Fibroblast of lung (primary cell): ENCODE results near the gene ACTR3. TPM values are rescaled to one million over a fixed set of nuclear protein-coding genes. Genes with fewer than 3 reads are reported as not detected.
A peak's percentile ranks its signal among the peaks of the same experiment; 100 is the strongest.

Experiments
- DNase-seq, 2 donors: peaks; one replicate each; pipeline versions ENCODE4 v3.0.0 to v3.0.0-alpha.2; 2010; ENCODE audit warnings: low read depth in 2 of 2
- H2AFZ ChIP-seq: 2 replicates; pipeline ENCODE4 v1.5.1; 2012; ENCODE audit warnings: low read length, control low read depth, inconsistent platforms
- H3K27ac ChIP-seq: 2 replicates; pipeline ENCODE4 v1.5.1; 2011; ENCODE audit warnings: low read length, control low read depth; ENCODE audit not compliant: insufficient read depth
- H3K27me3 ChIP-seq: 2 replicates; pipeline ENCODE4 v1.5.1; 2011; ENCODE audit warnings: mild to moderate bottlenecking, low read length; ENCODE audit not compliant: control insufficient read depth, insufficient read depth
- H3K36me3 ChIP-seq: 2 replicates; pipeline ENCODE4 v1.5.1; 2011; ENCODE audit warnings: low read length; ENCODE audit not compliant: control insufficient read depth, insufficient read depth
- H3K4me1 ChIP-seq: 2 replicates; pipeline ENCODE4 v1.5.1; 2011; ENCODE audit warnings: low read length; ENCODE audit not compliant: control insufficient read depth, insufficient read depth; ENCODE audit errors: extremely low read depth
- H3K4me2 ChIP-seq: 2 replicates; pipeline ENCODE4 v1.5.1; 2011; ENCODE audit warnings: low read length, control low read depth; ENCODE audit not compliant: insufficient read depth; ENCODE audit errors: extremely low read depth
- H3K4me3 ChIP-seq, 4 experiments: fragments of 200-600 bp in 1 of 4; sonication (generic) in 1 of 4; replicated peaks in 1 of 4; 2 replicates each; pipeline ENCODE4 v1.5.1; 2011 to 2016; ENCODE audit warnings: low read length in 4 of 4, low read depth in 3 of 4, mild to moderate bottlenecking in 3 of 4, control low read depth in 2 of 4, inconsistent platforms in 1 of 4, mixed read lengths in 1 of 4; ENCODE audit not compliant: insufficient read depth in 1 of 4; ENCODE audit errors: control extremely low read depth in 1 of 4
- H3K79me2 ChIP-seq: 2 replicates; pipeline ENCODE4 v1.5.1; 2012; ENCODE audit warnings: mild to moderate bottlenecking, low read length, inconsistent platforms; ENCODE audit not compliant: control insufficient read depth, insufficient read depth
- H3K9ac ChIP-seq: 2 replicates; pipeline ENCODE4 v1.5.1; 2011; ENCODE audit warnings: mild to moderate bottlenecking, low read length, control low read depth; ENCODE audit not compliant: insufficient read depth
- H3K9me3 ChIP-seq: 2 replicates; pipeline ENCODE4 v1.5.1; 2012; ENCODE audit warnings: low read depth, low read length; ENCODE audit not compliant: control insufficient read depth, insufficient read depth
- H4K20me1 ChIP-seq: 2 replicates; pipeline ENCODE4 v1.5.1; 2011; ENCODE audit warnings: low read length; ENCODE audit not compliant: control insufficient read depth, insufficient read depth; ENCODE audit errors: extremely low read depth
- EZH2 ChIP-seq: IDR thresholded peaks from 2 replicates; pipeline ENCODE4 v1.5.1; 2012; ENCODE audit warnings: low read length, control low read depth, mild to moderate bottlenecking; ENCODE audit errors: missing control alignments
- polyA plus RNA-seq, 2 donors: library from polyadenylated mRNA; depleted of rRNA in 1 of 2; stranded (reverse) in 1 of 2; unstranded in 1 of 2; fragments of >200 nt; gene quantifications; 2 replicates each; pipeline ENCODE4 v1.2.1, GENCODE V29; 2011 to 2012; ENCODE audit warnings: missing spikeins in 1 of 2
- total RNA-seq: library from RNA; depleted of rRNA; stranded (reverse); fragments of >200 nt; gene quantifications from 2 replicates; pipeline ENCODE4 v1.2.1, GENCODE V29; 2014
- TF ChIP-seq, protein P1 (sequence below), 2 donors: IDR thresholded peaks in 1 of 2; conservative IDR thresholded peaks in 1 of 2; 1 replicate in 1 of 2; 2 replicates in 1 of 2; pipeline ENCODE4 v1.5.1; 2011 to 2012; ENCODE audit warnings: low read length in 2 of 2, control low read depth in 1 of 2, inconsistent platforms in 1 of 2, low read depth in 1 of 2, mild to moderate bottlenecking in 1 of 2

The ACTR3 gene
- total and polyA plus RNA-seq, 2 donors (not counting 1 experiment from before 2014, with no cell fraction given): 177 to 479 TPM

DNA sequence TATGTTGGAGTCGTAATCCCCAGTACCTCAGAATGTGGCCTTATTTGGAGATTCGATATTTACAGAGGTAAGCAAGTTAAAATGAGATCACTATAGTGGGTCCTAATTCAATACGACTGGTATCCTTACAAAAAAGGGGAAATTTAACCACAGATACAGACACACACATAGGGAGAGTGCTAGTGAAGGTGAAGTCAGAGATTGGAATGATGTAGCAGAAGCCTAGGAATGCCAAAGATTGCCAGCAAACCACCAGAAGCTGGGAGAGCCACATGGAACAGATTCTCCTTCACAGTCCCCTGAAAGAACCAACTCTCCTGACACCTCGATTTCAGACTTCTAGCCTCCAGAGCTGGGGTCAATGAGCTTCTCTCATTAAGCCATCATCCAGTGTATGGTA, 17.7 kb upstream of the ACTR3 start:
- Histone ChIP-seq H3K4me1 (no peaks in the 10 kb centered on the region), H3K4me2 (no peak overlapping the region), H2AFZ (no peak overlapping the region), H3K27ac (no peak overlapping the region), H3K36me3 (no peaks in the 10 kb centered on the region), H3K4me3 (no peak overlapping the region), H3K27me3 (no peaks in the 10 kb centered on the region), H3K79me2 (no peaks in the 10 kb centered on the region), H4K20me1 (no peaks in the 10 kb centered on the region), H3K9ac (no peak overlapping the region), H3K9me3 (no peaks in the 10 kb centered on the region)
- no peak for TF ChIP-seq EZH2
- TF ChIP-seq, protein P1, sequence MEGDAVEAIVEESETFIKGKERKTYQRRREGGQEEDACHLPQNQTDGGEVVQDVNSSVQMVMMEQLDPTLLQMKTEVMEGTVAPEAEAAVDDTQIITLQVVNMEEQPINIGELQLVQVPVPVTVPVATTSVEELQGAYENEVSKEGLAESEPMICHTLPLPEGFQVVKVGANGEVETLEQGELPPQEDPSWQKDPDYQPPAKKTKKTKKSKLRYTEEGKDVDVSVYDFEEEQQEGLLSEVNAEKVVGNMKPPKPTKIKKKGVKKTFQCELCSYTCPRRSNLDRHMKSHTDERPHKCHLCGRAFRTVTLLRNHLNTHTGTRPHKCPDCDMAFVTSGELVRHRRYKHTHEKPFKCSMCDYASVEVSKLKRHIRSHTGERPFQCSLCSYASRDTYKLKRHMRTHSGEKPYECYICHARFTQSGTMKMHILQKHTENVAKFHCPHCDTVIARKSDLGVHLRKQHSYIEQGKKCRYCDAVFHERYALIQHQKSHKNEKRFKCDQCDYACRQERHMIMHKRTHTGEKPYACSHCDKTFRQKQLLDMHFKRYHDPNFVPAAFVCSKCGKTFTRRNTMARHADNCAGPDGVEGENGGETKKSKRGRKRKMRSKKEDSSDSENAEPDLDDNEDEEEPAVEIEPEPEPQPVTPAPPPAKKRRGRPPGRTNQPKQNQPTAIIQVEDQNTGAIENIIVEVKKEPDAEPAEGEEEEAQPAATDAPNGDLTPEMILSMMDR (conservative IDR thresholded peaks at IDR 0.05 in 1 of 2, IDR thresholded peaks at IDR 0.05 in 1 of 2; ENCODE audit: low read depth in 1 of 2, low read length in 2 of 2): no peak
- peak in 1 of 2 donors; percentile 93 for DNase-seq

GRCh38 chr2:113873867-113874266, 16.0 kb upstream of the ACTR3 start:
- Histone ChIP-seq H3K9ac (no peak overlapping the region), H3K79me2 (no peaks in the 10 kb centered on the region), H3K27me3 (no peaks in the 10 kb centered on the region), H3K4me3 (no peak overlapping the region), H3K4me2 (no peak overlapping the region), H3K27ac (no peak overlapping the region), H3K36me3 (no peaks in the 10 kb centered on the region), H2AFZ (no peak overlapping the region), H3K9me3 (no peaks in the 10 kb centered on the region), H3K4me1 (peaks cover 7% of the 10 kb centered on the region), H4K20me1 (no peaks in the 10 kb centered on the region)
- no peak for DNase-seq
- TF ChIP-seq, protein P1 (conservative IDR thresholded peaks at IDR 0.05 in 1 of 2, IDR thresholded peaks at IDR 0.05 in 1 of 2; ENCODE audit: low read depth in 1 of 2, low read length in 2 of 2): no peak
- TF ChIP-seq EZH2: no peak

- no peaks in the 10 kb centered on the region for H3K36me3 ChIP-seq
- no peak overlapping the region for H3K4me3 ChIP-seq
- H3K27me3 ChIP-seq: no peaks in the 10 kb centered on the region
- no peak overlapping the region for H3K4me2 ChIP-seq
- no peak overlapping the region for H3K9ac ChIP-seq
- H2AFZ ChIP-seq: no peak overlapping the region
- no peaks in the 10 kb centered on the region for H3K9me3 ChIP-seq
- peaks cover 7% of the 10 kb centered on the region for H3K4me1 ChIP-seq
- no peak for DNase-seq
- TF ChIP-seq, protein P1 (conservative IDR thresholded peaks at IDR 0.05 in 1 of 2, IDR thresholded peaks at IDR 0.05 in 1 of 2; ENCODE audit: low read depth in 1 of 2, low read length in 2 of 2): no peak
- no peak for TF ChIP-seq EZH2
- no peaks in the 10 kb centered on the region for H4K20me1 ChIP-seq
- H3K27ac ChIP-seq: no peak overlapping the region
- H3K79me2 ChIP-seq: no peaks in the 10 kb centered on the region
Observed at GRCh38 chr2:113875135-113875534, 14.8 kb upstream of the ACTR3 start.
